HG03060 (cell line): Measurements from ENCODE around the gene TSPAN5.

ENCODE experiments used
- ATAC-seq: cut with Tn5 transposase; IDR thresholded peaks from one replicate; pipeline ENCODE4 v1.9.1; 2021; ENCODE audit warnings: low read depth, moderate number of reproducible peaks; ENCODE audit not compliant: unreplicated experiment

The TSPAN5 gene

DNA sequence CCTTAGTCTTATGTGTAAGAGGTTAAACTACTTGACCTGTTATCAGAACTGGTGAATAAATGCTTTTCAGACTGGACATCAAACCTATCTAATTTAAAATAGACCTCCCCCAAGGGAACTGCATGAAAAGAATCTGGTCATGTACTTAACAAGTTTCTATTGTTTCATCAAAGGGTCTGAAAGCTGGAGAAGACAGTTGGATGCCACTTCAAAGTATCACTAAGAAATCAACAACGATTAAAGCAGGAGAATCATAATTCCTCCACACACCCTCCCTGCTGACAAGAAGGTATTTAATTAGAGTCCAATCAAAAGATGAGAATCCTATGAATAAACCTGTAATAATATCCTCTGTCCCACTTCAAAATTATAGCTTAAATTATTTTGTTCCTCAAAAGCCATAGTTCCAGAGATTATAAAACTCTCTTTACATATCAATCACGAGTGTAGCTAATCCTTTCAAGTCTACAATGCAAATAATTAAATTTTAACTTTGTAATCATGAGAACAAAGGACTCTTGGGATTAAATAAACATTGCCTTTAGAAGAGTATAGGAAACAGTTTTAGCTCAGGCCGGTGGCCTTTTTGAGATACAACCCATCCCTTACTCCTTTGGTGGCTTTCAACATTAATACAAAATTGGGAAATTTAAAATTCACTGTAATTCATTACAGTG, 35.1 kb downstream of the TSPAN5 start:
- no peak for ATAC-seq

DNA sequence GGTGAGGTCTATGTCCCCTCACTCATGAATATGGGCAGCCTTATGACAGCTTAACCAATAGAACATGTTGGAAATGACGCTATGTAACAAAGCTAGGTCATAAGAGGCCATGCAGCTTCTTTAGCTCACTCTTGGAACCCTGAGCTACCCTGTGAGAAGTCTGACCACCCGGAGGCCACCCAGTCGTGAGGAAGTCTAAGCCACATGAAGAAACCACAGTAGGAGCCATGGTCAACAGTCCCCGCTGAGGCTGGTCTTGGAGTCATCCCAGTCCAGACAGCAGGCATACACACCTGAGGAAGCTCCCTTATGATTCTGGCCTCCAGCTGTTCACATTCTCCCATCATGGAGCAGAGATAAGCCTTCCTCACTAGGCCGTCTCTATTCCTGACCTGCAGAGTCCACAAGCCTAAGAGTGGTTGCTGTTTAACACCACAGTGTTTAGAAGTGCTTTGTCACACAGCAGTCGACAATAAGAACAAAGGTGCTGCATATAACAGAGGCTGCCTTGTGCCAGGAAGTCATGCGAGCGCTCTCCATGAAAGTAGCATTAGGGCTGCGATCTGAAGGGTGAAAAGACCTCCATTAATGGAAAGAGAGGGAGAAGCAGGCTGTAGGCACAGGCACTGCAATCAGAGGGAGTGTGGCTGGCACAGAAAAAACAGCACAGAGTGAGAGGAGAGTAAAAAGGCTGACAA, 38.2 kb downstream of the TSPAN5 start:
- no peak for ATAC-seq

GRCh38 chr4:98619180-98619579, 39.2 kb downstream of the TSPAN5 start:
- ATAC-seq = no peak

GRCh38 chr4:98618680-98619079, 39.7 kb downstream of the TSPAN5 start:
- no peak for ATAC-seq

- ATAC-seq = no peak
Measured at GRCh38 chr4:98617358-98618047, 40.9 kb downstream of the TSPAN5 start.

DNA sequence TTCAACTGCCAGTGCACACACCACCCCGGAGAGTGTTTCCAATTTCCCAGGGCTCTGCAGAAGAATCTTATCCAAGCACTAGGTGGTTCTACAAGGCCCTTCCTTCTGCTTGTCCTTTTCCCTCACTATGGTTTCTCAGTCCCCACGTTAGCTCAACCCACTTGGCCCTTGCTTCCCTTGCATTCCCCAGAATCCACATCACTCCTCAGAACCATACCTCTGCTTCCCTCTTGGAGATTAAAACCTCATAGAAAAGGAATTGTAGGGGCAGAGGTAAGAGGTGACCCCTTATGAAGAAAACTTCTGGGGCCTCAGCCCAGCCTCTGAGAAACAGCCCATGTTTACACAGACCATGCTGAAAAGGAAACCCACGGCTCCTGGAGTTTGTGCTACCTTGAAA, 42.4 kb downstream of the TSPAN5 start:
- ATAC-seq = no peak

DNA sequence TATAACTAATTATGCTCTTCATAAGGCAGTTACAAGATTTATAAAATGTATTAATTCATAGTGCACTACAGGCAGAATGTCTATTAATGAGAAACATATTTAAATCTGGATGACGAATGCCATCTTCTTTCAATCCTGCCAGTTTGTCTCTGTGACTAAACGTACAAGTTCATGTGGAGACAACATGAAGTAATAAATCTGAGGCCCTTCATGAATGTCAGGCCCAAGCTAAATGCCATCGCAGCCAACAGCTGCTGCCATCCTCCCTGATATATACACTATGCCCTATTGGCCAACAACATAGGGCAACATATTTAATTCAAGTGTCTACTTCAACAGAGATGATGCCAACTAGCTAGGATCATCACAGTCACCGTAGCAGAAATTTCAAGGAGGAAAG, 43.7 kb downstream of the TSPAN5 start:
- no peak for ATAC-seq

- no peak for ATAC-seq
Measured at GRCh38 chr4:98614094-98614493, 44.3 kb downstream of the TSPAN5 start.

- ATAC-seq = no peak
Measured at GRCh38 chr4:98613453-98614075, 44.8 kb downstream of the TSPAN5 start.

- ATAC-seq = no peak
Measured at GRCh38 chr4:98612318-98613250, 45.8 kb downstream of the TSPAN5 start.

GRCh38 chr4:98611677-98612317, 46.6 kb downstream of the TSPAN5 start:
- ATAC-seq = no peak

- ATAC-seq = no peak
Measured at GRCh38 chr4:98610926-98611676, 47.3 kb downstream of the TSPAN5 start.

- ATAC-seq = no peak
Measured at GRCh38 chr4:98610431-98610830, 48.0 kb downstream of the TSPAN5 start.

DNA sequence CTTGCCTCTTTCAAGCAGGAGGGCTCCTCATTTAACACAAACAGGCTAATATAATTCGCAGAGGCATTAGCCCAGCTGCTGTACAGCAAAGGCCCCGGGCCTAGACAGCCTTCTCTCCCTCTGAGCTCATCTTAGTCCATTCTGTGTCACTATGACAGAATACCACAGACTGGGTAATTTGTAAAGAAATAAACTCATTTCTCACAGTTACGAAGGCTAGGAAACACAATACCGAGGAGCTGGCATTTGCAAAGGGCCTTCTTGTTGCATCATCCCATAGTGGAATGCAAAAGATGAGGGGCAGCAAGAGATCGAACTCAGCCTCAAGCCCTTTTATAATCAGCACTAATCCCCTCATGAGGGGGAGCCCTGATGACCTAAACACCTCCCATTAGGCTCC, 48.5 kb downstream of the TSPAN5 start:
- no peak for ATAC-seq

GRCh38 chr4:98608356-98608755, 50.1 kb downstream of the TSPAN5 start:
- ATAC-seq = no peak

GRCh38 chr4:98606894-98607293, 51.5 kb downstream of the TSPAN5 start:
- ATAC-seq = no peak

DNA sequence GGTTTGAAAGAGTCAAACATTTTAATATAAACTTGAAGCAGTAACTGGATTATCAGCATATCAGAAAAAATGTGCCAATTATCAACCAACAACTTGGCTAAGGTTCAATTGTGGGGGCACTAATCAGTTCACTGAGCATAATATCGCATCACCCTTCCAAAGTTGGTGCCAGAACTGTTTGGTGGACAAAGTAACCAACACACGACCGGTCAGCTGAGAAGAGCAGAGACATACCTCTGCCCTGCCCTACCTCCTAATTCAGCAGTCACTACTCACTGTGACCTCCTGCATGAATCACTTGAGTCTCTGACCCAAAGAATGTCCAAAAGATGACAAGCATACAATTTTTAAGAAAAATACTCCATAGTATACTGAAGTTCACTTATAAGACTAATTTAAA, 53.2 kb downstream of the TSPAN5 start:
- no peak for ATAC-seq

DNA sequence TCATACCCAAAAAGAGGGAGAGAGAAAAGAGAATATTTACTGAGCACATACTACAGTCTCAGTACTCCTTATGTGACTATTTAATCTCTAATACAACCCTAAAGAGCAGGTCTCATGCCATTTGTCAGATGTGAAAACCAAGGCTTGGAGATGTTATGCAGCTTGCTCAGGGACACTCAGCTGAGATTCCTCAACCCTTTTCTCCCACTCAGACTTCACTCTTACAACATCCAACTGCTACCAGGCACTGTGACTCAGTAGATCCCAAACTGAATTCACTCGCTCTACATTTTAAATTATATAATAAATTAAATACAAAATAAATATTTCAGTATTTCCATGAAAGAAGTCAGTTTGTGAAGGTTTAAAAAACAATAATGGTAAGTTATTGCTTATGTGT, 53.7 kb downstream of the TSPAN5 start:
- no peak for ATAC-seq
